HepG2 (cell line): ENCODE data around the gene SPG7. TPM values are rescaled to one million over a fixed set of nuclear protein-coding genes. Genes with fewer than 3 reads are reported as not detected.

Source experiments
- CBX5 ChIP-seq: sonication (generic); formaldehyde crosslinking; IDR thresholded peaks from 2 replicates; pipeline ENCODE4 v1.4.0; 2020; ENCODE audit warnings: missing genetic modification reagents, borderline replicate concordance
- CHD4 ChIP-seq: fragments of 200-600 bp; sonication (generic); IDR thresholded peaks from 2 replicates; pipeline ENCODE4 v1.7.0; 2017; ENCODE audit warnings: mild to moderate bottlenecking, low read length, borderline replicate concordance
- CREM ChIP-seq, 2 experiments: sonication (generic) in 1 of 2; formaldehyde crosslinking in 1 of 2; IDR thresholded peaks; 2 replicates each; pipeline versions ENCODE4 v1.4.0 to v1.6.1; 2016 to 2020; ENCODE audit warnings: antibody characterized with exemption in 1 of 2, mild to moderate bottlenecking in 1 of 2, missing genetic modification reagents in 1 of 2
- DR1 ChIP-seq: sonication (generic); formaldehyde crosslinking; IDR thresholded peaks from 2 replicates; pipeline ENCODE4 v1.8.0; 2021; ENCODE audit warnings: mild to moderate bottlenecking, missing genetic modification reagents, inconsistent platforms
- GABPB1 ChIP-seq: IDR thresholded peaks from 2 replicates; pipeline ENCODE4 v1.6.1; 2016; ENCODE audit warnings: mild to moderate bottlenecking, missing genetic modification reagents, moderate library complexity, missing compliant biosample characterization
- MAFG ChIP-seq: sonication (generic); formaldehyde crosslinking; IDR thresholded peaks from 2 replicates; pipeline ENCODE4 v1.5.1; 2020; ENCODE audit warnings: mild to moderate bottlenecking, missing genetic modification reagents
- MZF1 ChIP-seq: sonication (generic); formaldehyde crosslinking; IDR thresholded peaks from 2 replicates; pipeline ENCODE4 v1.8.1; 2023; ENCODE audit warnings: mild to moderate bottlenecking, missing genetic modification reagents, borderline replicate concordance
- ZBTB21 ChIP-seq: sonication (generic); formaldehyde crosslinking; IDR thresholded peaks from 2 replicates; pipeline ENCODE4 v1.4.0; 2020; ENCODE audit warnings: missing genetic modification reagents
- ZIK1 ChIP-seq: sonication (generic); formaldehyde crosslinking; IDR thresholded peaks from 2 replicates; pipeline ENCODE4 v1.5.0; 2020; ENCODE audit warnings: mild to moderate bottlenecking, low read depth, missing genetic modification reagents, borderline replicate concordance
- ZKSCAN1 ChIP-seq: fragments of 150-350 bp; IDR thresholded peaks from 2 replicates; pipeline ENCODE4 v1.6.1; 2014; ENCODE audit warnings: low read length
- ZNF205 ChIP-seq: IDR thresholded peaks from 2 replicates; pipeline ENCODE4 v1.6.1; 2018; ENCODE audit warnings: missing biosample characterization, missing genetic modification reagents
- ZNF44 ChIP-seq: sonication (generic); formaldehyde crosslinking; IDR thresholded peaks from 2 replicates; pipeline ENCODE4 v1.5.1; 2020; ENCODE audit warnings: mild to moderate bottlenecking, missing genetic modification reagents
- ZNF549 ChIP-seq: sonication (generic); formaldehyde crosslinking; IDR thresholded peaks from 2 replicates; pipeline ENCODE4 v1.5.0; 2020; ENCODE audit warnings: missing genetic modification reagents
- ZNF614 ChIP-seq: IDR thresholded peaks from 2 replicates; pipeline ENCODE4 v1.6.1; 2018; ENCODE audit warnings: missing biosample characterization, missing genetic modification reagents, inconsistent platforms, borderline replicate concordance
- ZNF619 ChIP-seq: sonication (generic); formaldehyde crosslinking; IDR thresholded peaks from 2 replicates; pipeline ENCODE4 v1.4.0; 2020; ENCODE audit warnings: mild to moderate bottlenecking, missing genetic modification reagents
- ZNF672 ChIP-seq: sonication (generic); formaldehyde crosslinking; IDR thresholded peaks from 2 replicates; pipeline ENCODE4 v1.8.1; 2022; ENCODE audit warnings: missing genetic modification reagents
- ZNF75D ChIP-seq: sonication (generic); formaldehyde crosslinking; IDR thresholded peaks from 2 replicates; pipeline ENCODE4 v1.8.1; 2023; ENCODE audit warnings: missing genetic modification reagents, mild to moderate bottlenecking, borderline replicate concordance
- polyA plus RNA-seq, 8 experiments: library from polyadenylated mRNA; depleted of rRNA in 3 of 8; stranded (reverse) in 7 of 8; unstranded in 1 of 8; fragments of >200 nt; fragmentation: Illumina TruSeq in 4 of 8; extraction: Trizol in 4 of 8; gene quantifications; 2 replicates each; pipeline versions ENCODE4 v1.2.1 to v1.2.3, GENCODE V29; 2011 to 2016; ENCODE audit warnings: low read depth in 4 of 8, missing spikeins in 1 of 8, mixed read lengths in 1 of 8; ENCODE audit not compliant: insufficient read depth in 1 of 8
- total RNA-seq, 5 experiments: library from RNA; depleted of rRNA; stranded (reverse); fragments of >200 nt; fragmentation: Illumina TruSeq; extraction: Trizol; gene quantifications; 2 replicates each; pipeline ENCODE4 v1.2.3, GENCODE V29; 2016; ENCODE audit warnings: low read depth in 1 of 5
- TF ChIP-seq, protein P1 (sequence below): sonication (generic); formaldehyde crosslinking; IDR thresholded peaks from 2 replicates; pipeline ENCODE4 v1.5.0; 2020; ENCODE audit warnings: missing genetic modification reagents
- TF ChIP-seq, protein P2 (sequence below): IDR thresholded peaks from 2 replicates; pipeline ENCODE4 v1.6.1; 2018; ENCODE audit warnings: missing genetic modification reagents
- TF ChIP-seq, protein P3 (sequence below): sonication (generic); formaldehyde crosslinking; IDR thresholded peaks from 2 replicates; pipeline ENCODE4 v1.8.0; 2022; ENCODE audit warnings: mild to moderate bottlenecking, missing genetic modification reagents, moderate library complexity
- TF ChIP-seq, protein P4 (sequence below): sonication (generic); formaldehyde crosslinking; IDR thresholded peaks from 2 replicates; pipeline ENCODE4 v1.8.0; 2022; ENCODE audit warnings: missing genetic modification reagents, mild to moderate bottlenecking, inconsistent platforms, borderline replicate concordance
- TF ChIP-seq, protein P5 (sequence below): fragments of 450-650 bp; IDR thresholded peaks from 2 replicates; pipeline ENCODE4 v1.6.1; 2016

Gene SPG7
- total and polyA plus RNA-seq, 2 of the 13 experiments (the other 11 are each of a cell fraction or from before 2014, with no cell fraction given) = 66.0 to 136 TPM

DNA sequence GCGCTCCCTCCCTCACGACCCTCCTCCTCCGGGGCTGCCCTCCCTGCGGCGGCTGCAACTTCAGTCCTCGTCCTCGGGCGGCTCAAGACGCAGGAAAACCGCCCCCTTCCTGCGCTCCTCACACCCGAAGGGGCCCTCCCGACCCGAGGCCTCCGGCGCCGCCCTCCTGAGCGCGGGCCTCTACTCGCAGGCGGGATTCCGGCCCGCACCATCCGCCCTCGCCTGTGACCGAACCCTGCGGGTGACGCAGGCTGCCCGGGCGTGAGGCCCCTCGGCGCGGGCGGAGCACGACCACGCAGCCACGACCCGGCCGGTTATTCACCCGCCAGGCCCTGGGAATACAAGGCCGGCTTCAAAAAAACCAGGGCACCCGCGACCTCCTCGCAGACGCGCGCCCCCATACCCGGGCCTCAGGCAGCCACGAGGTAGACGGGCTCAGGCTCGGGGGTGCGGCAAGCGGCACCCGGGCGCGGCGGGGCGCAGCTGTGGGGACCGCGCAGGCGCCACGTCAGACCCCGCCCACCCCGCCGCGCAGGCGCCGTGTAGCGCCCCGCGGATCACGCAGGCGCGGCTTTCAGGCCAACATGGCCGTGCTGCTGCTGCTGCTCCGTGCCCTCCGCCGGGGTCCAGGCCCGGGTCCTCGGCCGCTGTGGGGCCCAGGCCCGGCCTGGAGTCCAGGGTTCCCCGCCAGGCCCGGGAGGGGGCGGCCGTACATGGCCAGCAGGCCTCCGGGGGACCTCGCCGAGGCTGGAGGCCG, at the start of gene SPG7 (continued):
- TF ChIP-seq, protein P1, sequence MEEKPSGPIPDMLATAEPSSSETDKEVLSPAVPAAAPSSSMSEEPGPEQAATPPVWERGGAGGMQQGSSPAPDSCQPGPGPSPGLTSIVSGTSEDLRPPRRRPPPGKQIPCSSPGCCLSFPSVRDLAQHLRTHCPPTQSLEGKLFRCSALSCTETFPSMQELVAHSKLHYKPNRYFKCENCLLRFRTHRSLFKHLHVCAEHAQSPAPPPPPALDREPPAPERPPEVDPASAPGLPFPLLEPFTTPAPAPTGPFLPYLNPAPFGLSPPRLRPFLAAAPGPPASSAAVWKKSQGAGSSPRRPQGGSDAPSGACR (CRISPR knock-in tag) = peak; percentile 58; the same call in 1 of the 2 replicates
- TF ChIP-seq ZIK1 (CRISPR knock-in tag) (peak; percentile 71; the same call in 1 of the 2 replicates), ZNF75D (CRISPR knock-in tag) (no peak), CHD4 (no peak), CREM (IDR thresholded peaks at IDR 0.05) (no peak), CREM (CRISPR knock-in tag; IDR thresholded peaks at IDR 0.05) (no peak), ZKSCAN1 (no peak), CBX5 (CRISPR knock-in tag) (no peak), DR1 (CRISPR knock-in tag) (peak; percentile 37; the same call in 1 of the 2 replicates), ZBTB21 (CRISPR knock-in tag) (no peak), ZNF672 (CRISPR knock-in tag) (peak; percentile 80), MZF1 (CRISPR knock-in tag) (no peak), ZNF549 (no peak), ZNF205 (CRISPR knock-in tag) (no peak; the same call in 1 of the 2 replicates), ZNF44 (CRISPR knock-in tag) (no peak; the same call in 1 of the 2 replicates), GABPB1 (CRISPR knock-in tag) (peak; percentile 78), MAFG (no peak), ZNF619 (CRISPR knock-in tag) (no peak; the same call in 1 of the 2 replicates), ZNF614 (CRISPR knock-in tag) (peak; percentile 21; the same call in 1 of the 2 replicates)
- TF ChIP-seq, protein P2, sequence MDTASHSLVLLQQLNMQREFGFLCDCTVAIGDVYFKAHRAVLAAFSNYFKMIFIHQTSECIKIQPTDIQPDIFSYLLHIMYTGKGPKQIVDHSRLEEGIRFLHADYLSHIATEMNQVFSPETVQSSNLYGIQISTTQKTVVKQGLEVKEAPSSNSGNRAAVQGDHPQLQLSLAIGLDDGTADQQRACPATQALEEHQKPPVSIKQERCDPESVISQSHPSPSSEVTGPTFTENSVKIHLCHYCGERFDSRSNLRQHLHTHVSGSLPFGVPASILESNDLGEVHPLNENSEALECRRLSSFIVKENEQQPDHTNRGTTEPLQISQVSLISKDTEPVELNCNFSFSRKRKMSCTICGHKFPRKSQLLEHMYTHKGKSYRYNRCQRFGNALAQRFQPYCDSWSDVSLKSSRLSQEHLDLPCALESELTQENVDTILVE = peak; percentile 63; the same call in 1 of the 2 replicates
- TF ChIP-seq, protein P3, sequence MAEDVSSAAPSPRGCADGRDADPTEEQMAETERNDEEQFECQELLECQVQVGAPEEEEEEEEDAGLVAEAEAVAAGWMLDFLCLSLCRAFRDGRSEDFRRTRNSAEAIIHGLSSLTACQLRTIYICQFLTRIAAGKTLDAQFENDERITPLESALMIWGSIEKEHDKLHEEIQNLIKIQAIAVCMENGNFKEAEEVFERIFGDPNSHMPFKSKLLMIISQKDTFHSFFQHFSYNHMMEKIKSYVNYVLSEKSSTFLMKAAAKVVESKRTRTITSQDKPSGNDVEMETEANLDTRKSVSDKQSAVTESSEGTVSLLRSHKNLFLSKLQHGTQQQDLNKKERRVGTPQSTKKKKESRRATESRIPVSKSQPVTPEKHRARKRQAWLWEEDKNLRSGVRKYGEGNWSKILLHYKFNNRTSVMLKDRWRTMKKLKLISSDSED = peak; percentile 18; the same call in 1 of the 2 replicates
- TF ChIP-seq, protein P4, sequence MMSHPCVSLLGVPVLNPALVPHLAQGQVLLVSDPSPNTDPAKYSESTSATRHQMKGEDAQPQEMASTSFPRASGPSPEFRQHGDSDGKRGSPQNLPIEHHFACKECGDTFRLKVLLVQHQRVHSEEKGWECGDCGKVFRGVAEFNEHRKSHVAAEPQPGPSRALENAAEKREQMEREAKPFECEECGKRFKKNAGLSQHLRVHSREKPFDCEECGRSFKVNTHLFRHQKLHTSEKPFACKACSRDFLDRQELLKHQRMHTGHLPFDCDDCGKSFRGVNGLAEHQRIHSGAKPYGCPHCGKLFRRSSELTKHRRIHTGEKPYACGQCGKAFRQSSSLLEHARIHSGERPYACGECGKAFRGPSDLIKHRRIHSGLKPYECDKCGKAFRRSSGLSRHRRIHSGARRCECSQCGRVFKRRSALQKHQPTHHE (CRISPR knock-in tag) = peak; percentile 59; the same call in 1 of the 2 replicates
- TF ChIP-seq, protein P5, sequence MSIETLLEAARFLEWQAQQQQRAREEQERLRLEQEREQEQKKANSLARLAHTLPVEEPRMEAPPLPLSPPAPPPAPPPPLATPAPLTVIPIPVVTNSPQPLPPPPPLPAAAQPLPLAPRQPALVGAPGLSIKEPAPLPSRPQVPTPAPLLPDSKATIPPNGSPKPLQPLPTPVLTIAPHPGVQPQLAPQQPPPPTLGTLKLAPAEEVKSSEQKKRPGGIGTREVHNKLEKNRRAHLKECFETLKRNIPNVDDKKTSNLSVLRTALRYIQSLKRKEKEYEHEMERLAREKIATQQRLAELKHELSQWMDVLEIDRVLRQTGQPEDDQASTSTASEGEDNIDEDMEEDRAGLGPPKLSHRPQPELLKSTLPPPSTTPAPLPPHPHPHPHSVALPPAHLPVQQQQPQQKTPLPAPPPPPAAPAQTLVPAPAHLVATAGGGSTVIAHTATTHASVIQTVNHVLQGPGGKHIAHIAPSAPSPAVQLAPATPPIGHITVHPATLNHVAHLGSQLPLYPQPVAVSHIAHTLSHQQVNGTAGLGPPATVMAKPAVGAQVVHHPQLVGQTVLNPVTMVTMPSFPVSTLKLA = peak; percentile 19
